ENCODE data around the gene FAM234A.
"Not testable (repeated sequence)": the region's sequence is repeated elsewhere in the genome, so short reads cannot be mapped to it uniquely, and the experiment has no call there.

FAM234A gene

DNA sequence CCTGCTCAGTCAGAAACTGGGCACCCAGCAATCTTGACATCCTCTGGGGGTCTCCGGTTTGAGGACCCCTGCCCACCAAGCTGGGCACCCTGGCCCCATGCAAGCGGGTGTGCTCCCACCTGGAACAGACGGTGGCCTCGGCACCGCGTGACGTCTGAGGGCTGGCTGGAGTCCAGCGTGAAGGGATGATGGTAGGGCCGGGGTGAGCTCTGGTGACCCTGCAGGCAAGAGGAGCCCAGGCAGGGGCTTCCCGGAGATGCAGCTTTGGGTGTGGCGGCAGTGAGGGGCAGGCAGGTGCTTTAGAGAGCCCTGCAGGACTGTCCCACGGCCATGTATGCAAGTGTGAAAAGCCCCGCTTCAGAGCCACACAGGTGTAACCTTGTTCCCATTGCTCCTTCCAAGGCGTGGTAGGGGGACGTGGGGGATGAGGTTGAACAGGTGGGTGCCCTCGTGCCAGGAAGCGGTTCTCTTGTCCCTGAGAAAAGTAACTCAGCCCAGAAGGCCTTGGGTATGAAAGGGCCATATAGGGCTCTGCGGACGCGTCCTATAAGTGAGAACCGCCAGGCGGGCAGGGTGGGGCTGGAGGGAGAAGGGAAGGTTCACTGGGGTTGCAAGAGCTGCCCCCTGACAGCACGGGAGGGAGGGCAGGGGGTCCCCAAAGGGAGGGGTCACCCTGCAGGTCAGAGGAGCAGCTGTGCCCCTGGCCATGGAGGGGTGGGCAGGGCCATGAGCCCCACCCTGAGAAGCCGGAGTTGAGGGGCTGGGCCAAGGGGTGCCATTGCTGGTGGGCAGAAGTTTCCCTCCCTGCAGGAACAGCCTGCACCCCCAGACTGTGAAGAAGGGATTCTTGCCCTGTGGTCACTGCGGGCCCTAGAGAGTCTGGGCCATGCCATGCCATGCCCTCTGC is 31.9 kb downstream of the FAM234A start:
- DNase-seq, result no peak

DNA sequence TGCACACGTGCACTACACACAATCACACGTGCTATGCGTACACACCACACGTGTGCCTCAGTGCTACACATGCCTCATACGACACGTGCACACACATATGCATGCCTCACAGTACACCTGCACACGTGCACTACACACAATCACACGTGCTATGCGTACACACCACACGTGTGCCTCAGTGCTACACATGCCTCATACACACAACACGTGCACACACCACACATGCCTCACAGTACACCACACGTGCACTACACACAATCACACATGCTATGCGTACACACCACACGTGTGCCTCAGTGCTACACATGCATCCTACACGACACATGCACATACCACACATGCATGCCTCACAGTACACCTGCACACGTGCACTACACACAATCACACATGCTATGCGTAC is 32.9 kb downstream of the FAM234A start:
- DNase-seq, result not testable (repeated sequence)

DNA sequence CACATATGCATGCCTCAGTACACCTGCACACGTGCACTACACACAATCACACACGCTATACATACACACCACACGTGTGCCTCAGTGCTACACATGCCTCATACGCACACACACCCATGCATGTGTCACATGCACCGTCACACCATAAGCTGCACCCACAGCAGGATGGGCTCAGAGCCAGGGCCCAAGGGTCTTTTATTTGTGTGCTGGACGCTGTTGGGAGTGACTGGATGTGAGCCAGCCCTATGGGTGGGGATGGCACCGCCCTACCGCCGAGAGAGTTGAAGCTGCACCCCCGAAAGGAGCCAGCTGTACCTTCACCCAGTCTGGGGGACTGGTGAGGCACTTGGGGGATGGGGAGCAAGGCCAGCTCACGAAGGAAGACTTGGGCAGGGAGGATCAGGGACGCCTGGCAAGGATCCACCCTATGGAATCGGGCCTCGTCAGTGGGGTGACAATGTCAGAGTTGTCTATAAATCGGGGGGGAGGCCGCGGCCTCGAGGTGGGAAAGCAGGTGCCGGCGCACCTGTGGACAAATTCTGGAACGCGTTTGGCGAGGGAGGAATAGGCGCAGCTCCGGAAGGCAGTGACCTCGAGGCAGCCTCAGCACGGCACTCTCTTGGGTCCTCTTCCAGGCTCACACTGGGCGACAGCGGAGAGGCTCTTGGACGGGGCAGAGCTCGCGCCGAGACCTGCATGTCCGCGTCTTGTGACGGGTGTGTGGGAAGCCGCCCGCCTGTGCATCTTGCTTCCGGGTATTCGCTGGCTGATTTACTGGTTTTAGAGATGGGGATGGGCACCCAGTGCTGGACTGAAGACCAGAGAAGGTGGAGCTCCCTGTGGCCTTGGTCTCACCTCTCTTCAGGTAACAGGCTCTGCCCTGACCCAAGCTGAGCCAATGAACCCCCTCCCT is 33.8 kb downstream of the FAM234A start:
- DNase-seq, result no peak

GRCh38 chr16:269061-269796 is 34.6 kb downstream of the FAM234A start:
- DNase-seq, result no peak

- DNase-seq, result no peak
These were observed 36.0 kb downstream of the FAM234A start for GRCh38 chr16:270381-271255.

DNA sequence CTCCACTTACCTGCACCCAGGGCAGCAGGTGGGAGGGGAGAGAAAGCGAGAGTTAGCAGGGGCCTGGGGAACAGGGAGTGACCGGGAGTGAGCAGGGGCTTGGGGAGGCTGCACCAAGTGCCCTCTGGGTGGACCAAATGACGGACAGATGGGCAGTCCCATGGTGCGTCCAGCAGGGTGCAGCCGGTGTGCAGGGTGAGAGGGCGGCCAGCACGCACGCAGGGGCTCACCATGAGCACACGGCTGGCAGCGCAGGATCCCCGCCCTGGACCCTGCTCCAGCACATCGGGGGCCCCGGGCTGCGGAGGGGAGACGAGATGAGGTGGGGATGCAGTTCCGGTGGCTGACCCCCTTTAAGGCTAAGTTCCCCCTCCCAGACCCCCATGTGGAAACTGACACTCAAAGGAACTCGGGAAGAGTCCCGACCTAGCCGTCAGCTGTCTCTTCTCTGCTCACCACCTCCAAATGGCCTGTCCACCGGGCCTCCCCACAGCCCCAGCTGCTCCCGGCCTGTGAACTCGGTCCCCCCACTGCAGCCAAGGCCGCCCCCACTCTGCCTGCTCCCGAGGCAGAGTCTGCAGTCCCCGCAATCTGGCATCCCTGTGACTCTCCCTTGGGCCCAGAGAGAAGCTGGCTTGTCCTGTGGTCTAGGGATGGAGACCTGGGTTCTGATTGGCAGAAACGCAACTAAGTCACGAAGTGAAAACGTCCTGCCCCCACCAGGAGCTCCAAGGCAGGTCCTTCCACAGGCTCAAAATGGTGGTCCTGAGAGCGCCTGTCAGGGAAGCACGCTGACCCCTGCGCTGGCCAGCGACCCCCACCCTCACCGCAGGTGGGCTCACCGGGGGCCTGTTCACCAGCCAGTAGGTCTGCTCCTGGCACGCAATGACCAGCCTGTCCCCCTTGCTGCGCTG is 38.3 kb downstream of the FAM234A start:
- DNase-seq, result no peak

DNA sequence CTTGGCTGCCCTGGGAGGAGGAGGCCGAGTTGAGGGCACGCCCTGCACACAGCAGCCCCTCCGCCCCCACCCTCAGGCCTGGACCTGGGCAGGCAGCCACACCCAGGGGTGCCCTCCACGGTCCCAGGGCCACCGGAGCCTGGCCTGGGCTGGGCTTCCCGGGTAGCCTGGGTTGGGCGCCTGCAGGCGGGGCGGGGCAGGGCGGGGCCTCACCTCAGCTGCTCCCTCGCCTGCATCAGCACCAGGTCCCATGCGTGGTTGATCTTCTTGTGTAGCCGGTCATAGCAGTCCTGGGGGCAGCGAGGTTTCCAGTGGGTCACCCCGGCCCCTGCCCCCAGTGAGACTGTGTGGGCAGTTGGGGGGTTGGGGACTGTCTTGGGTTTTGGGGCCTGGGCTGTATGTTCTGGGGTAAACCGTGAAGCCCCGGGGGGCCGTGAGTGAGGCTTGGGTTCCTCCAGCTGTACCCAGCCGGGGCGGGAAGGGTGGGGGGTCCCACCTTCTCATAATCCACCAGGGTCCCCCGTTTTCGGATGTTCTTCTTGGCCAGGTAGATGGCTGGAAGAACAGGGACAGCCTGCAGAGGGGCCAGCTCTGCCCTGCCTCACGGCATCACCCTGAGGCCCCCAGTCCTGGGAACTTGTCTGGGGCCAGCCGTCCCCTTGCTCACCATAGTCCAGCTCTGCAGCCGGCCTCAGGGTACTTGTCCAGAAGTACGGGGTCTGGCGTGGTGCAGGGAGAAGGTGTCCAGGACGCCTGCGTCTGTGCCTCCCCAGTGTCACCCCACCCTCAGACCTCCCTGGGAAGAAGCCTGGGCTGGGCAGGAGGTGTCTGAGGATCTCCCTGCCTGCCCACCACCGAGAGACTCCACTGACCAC is 39.2 kb downstream of the FAM234A start:
- DNase-seq, result no peak

DNA sequence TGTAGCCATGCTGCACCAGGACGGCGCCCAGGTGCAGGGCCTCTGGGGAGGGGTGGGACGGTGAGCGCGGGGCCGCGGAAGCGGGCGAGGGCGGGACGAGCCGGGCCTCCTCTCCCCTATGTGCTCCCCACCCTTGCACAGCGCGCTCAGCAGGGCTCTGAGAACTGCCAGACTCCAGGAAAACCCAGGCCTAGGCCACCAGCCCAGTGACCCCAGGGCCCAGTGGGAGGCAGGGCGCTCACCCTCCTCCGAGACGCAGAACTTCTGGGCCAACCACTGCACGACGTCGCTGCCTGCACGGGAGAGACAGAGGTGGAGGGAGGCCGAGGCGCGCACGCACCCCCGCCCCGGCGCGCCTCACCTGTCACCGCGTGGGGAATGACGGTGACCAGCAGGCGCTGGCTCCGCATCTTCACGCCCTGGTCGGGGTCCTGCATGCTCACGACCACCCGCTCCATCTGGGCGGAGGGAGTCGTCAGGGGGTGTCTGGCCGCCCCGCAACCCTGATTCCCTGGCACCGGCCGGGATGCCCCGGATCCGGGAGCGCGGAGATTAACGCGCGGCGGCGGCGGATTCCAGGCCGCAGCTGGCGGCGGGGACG is 40.5 kb downstream of the FAM234A start:
- DNase-seq, result peak in 1 of 2 experiments; percentile 24

DNA sequence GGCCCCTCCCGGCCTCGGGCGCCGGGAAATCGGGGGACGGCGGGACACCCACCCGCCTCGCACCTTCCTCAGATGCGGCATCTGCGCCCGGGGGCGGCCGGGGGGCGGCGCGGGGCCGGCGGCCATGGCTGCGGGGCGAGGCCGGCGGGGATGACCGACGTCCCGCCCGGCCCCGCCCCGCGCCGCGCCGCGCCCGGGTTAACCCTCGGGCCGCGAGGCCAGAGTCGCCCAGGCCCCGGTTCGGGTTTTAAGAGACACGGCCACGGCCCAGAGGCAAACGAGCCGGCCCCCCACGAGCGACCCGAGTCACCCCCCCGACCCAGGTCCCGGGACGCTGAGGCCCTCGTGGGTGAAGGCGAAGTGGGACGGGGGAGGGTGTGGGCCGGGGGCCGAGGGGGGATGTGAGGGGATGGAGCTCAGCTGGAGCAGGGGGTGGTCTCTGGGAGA is 41.2 kb downstream of the FAM234A start, which contains the start of gene RGS11:
Gene RGS11, minus strand, starts transcription at position 159 of the 447 bp plus-strand sequence. Its CDS starts 33 bp downstream, at position 126.
- no peak for DNase-seq

GRCh38 chr16:276426-277077 is 41.9 kb downstream of the FAM234A start:
- peak in 1 of 2 experiments; percentile 19 for DNase-seq

DNA sequence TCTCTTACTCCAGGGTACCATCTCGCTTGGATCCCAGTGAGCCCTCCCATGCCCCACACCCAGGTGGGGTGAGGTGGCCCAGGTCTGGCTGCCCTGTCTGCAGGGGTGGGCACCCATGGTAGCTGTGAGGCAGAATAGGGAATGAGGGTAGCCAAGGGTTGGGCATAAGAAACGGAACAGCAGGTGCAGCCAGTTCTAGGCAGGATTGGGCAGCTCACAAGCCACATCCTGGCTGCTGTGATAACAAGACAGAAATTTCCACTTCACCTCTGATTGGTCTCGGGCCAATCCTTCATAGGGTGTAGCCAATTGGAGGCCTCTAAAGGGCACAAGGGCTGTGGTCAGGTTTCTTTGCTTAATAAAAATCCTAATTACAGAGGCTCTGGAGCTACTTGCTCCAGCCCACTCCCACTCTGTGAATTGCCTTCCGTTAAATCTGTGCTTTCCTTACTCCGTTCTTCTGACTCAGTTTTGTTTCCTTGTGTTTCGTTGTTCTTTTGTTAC is 44.3 kb downstream of the FAM234A start:
- peak; percentile 41 to 59 for DNase-seq

DNA sequence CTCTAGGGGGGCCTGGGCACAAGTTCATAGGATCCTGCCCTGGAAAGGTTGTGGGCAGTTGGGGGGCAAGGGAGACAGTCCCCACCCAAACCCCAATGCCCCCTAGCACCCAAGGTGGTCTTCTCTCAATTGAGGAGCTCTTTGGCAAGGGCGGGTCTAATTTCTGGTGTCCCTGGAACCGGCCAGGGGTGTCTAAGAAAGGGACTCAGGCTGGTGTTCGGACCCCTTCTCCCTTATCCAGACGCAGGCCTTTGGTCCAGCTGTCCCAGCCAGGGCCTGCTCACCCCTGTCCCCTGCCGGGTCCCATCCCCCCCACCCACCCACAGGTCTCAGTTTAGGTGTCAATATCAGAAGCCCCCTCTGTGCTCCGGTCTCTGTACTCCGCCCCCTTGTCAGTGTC is 44.9 kb downstream of the FAM234A start:
- DNase-seq, result no peak

DNA sequence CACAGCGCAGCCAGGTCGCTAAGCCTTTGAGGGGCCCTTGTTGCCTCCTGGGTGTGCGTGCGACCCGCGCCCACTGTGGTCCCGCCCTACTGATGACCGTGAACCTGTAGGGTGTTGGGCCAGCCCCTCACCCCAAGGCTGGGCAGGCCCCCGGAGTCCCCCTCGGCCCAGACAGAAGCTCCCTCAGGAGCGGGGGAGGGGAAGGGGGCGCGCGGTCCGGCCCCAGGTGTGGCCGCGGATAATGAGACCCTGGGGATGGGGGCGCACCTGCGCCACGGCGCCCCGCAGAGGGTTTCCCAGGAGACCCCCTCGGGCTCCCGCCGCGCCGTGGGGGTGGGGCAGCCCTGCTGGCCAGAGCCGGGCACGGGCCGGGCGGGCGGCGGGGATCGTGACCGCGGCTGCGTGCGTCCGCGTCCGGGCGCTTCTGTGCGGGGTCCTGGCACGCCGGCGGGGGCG is 45.4 kb downstream of the FAM234A start:
- no peak for DNase-seq

DNA sequence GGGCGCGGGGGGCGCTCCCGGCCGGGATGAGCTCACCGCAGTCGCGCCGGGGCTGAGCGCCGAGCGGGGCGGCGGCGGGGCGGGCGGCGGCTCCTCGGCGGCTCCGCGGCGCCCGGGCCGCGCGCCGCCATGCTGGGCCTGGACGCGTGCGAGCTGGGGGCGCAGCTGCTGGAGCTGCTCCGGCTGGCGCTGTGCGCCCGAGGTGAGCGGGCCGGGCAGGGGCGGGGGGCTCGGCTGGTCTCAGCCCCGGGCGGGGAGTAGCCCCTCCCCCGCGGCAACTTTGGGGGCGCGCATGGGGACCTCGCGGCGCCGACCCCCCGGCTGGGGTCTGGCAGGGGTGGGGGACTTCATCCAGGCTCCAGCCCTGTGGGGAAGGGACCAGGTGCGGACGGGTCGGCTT is 45.9 kb downstream of the FAM234A start, which contains the start of gene ARHGDIG:
Gene ARHGDIG, plus strand, starts transcription at position 40 of the 400 bp plus-strand sequence. Its CDS starts 90 bp downstream, at position 130.
- DNase-seq, result no peak

DNA sequence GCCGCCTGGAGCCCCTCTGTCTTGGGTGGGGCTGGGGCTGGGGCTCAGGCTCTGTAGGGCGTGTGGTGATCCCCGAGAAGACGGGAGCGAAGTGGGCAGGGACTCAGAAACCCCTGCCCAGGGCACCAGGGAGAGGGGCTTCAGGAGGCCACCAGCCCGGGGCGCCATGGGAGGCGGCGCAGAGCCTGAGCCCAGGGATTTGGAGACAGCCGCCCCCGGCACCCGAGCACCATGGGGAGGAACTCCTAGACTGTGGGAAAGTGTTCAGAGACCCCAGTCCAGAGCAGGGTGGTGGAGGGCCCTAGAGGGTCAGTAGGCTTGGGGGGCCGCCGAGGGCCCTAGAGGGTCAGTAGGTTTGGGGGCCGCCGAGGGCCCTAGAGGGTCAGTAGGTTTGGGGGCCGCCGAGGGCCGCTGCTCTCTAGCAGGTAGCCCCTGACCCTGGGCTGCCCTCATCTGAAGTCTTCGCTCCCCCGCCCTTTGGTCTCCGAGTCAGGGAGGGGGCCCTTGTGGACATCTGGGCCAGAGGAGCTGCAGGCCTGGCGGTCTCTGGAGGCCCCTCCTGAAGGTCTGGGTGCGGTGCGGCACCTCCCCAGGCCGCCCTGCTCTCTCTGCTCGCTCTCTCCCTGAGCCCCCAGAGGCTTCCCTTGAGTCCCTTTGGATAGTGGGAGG is 46.5 kb downstream of the FAM234A start:
- peak in 1 of 2 experiments; percentile 32 for DNase-seq

DNA sequence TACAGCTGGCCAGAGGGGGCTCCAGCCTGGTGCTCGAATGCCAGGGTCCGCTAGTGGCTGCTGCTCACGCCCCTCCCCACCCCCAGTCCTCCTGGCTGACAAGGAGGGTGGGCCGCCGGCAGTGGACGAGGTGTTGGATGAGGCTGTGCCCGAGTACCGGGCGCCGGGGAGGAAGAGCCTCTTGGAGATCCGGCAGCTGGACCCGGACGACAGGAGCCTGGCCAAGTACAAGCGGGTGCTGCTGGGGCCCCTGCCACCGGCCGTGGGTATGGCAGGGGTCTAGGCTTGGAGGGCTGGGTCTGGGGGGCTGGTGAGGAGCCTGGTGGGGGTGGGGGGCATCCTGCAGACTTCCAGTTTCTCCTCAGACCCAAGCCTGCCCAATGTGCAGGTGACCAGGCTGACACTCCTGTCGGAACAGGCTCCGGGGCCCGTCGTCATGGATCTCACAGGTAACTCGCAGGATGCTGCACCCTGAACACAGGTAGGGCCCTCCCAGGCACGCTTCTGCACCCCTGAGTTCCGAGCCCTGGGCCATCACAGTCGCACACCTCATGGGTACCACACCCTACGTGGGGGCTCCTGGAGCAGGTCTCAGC is 47.1 kb downstream of the FAM234A start:
- no peak for DNase-seq

GRCh38 chr16:282491-282890 is 47.9 kb downstream of the FAM234A start:
- no peak for DNase-seq
